Fibroblast of pulmonary artery (primary cell): ENCODE measurements around the gene THRAP3.

Source experiments
- DNase-seq: peaks from one replicate; pipeline ENCODE4 v3.0.0-alpha.2; 2010; ENCODE audit warnings: low read depth
- H3K4me3 ChIP-seq: replicated peaks from 2 replicates; pipeline ENCODE4 v1.5.1; 2011; ENCODE audit warnings: low read depth, mild to moderate bottlenecking, control low read depth, low read length, moderate library complexity
- TF ChIP-seq, protein P1 (sequence below): IDR thresholded peaks from 2 replicates; pipeline ENCODE4 v1.5.1; 2011; ENCODE audit warnings: mild to moderate bottlenecking, control low read depth, low read length, inconsistent platforms; ENCODE audit errors: missing control alignments

The THRAP3 gene

DNA sequence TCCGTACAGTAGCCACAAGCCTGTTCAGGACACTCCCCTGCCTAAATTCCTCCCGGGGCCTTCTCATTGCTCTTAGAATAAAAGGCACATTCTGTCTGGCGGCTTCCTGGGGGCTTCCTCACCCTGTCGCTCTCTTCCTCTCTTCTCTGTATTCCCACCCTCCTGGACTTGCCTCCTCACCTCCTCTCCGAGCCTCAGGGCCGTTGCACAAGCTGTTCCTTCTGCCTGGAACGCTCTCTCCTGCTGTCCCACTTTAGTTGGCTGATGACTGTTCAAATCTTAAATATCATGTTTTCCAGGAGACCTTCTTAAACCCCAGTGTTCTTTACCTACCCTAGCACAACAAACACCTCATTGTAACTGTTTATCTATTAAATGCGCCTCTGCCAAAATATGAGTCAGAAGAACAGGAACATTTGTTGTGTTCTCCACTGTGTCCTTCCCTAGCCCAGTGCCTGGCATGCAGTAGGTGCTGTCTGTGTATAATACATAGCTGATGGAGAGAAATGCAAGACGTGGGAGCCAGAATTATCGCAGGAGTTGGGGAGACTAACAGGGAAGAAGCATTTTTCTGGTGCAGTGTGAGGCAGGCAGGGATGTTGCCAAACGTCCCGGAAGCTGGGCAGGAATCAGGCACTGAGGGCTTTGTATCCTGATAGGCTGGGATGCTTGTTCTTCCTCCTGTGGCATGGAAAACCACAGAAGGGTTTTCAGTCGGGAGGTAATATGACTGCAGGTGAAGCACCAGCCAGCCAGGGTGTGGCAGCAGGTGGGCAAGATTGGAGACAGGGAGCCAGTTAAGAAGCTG, 24.1 kb upstream of the THRAP3 start:
- no peak overlapping the region for H3K4me3 ChIP-seq
- TF ChIP-seq, protein P1, sequence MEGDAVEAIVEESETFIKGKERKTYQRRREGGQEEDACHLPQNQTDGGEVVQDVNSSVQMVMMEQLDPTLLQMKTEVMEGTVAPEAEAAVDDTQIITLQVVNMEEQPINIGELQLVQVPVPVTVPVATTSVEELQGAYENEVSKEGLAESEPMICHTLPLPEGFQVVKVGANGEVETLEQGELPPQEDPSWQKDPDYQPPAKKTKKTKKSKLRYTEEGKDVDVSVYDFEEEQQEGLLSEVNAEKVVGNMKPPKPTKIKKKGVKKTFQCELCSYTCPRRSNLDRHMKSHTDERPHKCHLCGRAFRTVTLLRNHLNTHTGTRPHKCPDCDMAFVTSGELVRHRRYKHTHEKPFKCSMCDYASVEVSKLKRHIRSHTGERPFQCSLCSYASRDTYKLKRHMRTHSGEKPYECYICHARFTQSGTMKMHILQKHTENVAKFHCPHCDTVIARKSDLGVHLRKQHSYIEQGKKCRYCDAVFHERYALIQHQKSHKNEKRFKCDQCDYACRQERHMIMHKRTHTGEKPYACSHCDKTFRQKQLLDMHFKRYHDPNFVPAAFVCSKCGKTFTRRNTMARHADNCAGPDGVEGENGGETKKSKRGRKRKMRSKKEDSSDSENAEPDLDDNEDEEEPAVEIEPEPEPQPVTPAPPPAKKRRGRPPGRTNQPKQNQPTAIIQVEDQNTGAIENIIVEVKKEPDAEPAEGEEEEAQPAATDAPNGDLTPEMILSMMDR: no peak
- peak; percentile 86 for DNase-seq

DNA sequence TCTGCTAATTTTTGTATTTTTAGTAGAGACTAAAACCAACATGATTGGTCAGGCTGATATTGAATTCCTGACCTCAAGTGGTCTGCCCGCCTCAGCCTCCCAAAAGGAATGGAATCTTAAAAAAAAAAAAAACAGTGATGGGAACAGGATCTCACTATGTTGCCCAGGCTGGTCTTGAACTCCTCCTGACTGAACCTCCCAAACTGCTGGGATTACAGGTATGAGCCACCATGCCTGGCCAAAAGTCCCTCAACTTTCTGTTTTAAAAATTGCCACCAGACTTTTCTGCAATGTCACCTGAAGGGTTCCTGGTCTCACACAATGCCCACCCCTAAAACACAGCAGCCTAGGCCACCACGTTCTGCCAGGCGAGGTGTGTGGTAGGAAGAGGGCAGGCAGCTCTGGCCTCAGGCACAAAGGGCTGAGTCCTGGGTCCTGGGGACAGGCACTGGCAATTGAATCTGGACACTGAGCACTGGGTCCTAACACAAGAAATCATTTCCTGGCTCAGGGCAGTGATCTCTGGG, 21.2 kb upstream of the THRAP3 start:
- DNase-seq: no peak
- no peak overlapping the region for H3K4me3 ChIP-seq
- TF ChIP-seq, protein P1: no peak

DNA sequence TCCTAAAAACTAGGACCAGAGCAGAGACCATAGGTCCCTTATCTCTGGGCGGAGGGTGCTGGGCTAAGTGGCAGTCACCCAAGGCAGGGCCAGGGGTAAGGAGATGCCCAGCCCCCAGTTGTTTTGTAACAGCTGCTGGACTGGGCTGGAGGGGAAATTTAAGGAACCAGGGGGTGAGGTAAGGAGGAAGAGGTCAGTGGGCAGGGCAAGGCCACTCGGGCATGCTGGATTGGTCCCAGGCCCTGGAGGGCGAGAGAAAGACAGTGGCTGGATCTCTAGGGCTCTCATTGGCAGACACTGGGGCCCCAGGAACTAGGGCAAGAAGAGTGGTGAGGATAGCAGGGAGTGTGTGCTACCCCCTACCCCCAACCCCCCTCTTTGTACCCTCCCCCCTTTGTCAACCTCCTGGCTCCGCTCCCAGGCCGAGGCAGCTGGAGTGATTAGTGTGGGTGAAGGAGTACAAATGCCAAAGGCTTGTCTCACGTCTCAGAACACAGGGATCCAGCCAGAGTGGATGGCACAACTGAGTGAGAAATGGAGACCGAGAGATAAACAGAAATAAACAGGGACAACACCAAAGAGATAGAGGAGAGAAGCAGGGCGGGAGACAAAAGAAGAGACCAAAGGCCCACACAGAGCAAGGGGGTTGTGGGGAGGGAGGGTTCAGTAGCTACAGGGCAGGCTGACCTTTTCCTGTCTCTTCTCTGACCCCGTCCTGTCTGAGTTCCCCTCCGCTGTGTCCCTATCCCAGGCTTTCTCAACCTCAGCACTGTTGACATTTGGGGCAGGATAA, 20.5 kb upstream of the THRAP3 start:
- H3K4me3 ChIP-seq: no peak overlapping the region
- TF ChIP-seq, protein P1: no peak
- peak; percentile 77 for DNase-seq

DNA sequence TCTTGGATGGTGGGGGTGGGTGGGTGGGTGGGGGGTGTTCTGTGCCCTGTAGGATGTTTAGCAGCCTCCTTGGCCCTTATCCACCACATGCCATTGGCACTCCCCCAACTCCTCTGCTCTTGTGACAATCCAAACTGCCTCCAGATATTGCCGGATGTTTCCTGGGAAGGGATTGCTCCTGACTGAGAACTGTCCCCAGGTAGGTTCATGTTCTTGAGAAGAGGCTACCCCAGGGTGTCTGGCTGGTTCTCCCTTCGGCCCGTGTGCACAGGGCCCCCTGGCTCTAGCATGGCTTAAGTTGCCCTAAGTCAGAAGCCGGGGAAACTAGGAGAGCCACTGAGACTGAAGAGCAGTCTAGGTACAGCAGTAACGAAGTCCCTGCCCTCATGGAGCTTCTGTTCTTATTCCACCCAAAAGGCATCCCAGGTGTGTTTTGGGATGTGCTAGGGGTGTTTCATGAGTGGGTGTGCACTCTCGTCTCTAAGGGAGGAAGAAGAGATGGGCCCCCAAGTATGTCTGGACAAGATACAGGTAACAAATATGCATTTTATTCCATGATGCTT, 19.8 kb upstream of the THRAP3 start:
- TF ChIP-seq, protein P1: no peak
- H3K4me3 ChIP-seq: no peak overlapping the region
- peak; percentile 56 for DNase-seq

DNA sequence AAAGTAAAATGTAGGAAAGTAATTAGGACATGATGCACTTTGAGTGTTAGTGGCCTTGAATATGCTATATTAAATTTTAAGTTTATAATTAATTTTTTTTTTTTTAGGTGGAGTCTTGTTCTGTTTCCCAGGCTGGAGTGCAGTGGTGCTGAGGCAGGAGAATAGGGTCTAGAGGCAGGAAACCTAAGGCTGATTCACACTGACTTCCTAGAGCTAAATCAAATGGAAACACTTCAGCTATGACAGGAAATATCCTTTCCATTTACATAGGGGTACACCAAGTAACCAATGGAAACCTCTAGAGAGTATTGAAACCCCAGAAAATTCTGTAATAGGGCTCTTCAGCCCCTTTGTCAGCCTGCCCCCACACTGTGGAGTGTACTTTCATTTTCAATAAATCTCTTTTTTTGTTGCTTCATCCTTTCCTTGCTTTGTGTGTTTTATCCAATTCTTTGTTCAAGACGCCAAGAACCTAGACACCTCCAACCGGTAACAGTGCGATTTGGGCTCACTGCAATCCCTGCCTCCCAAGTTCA, 17.9 kb upstream of the THRAP3 start:
- DNase-seq: no peak
- TF ChIP-seq, protein P1: no peak

DNA sequence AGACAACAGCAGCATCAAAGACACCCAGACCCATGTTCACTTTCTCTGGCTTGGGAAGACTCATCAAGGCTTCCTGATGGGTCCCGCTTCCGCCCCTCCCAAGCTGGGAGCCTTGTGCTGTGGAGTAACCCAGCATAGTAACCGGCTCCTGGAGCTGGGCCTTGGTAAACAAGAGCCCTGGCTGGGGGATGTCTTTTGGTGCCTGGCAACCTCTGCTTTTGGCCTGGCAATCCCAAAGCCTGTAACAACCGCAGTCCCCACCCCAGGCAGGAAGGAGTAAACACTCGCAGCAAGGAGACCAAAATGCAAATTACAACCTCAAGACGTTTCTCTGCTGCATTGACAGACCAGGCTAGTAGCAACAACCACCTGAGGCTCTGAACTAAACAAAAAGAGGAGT, 16.9 kb upstream of the THRAP3 start:
- DNase-seq: peak; percentile 72
- H3K4me3 ChIP-seq: no peak overlapping the region
- TF ChIP-seq, protein P1: no peak

More for the DNA sequence above, 17.9 kb upstream of the THRAP3 start:
- H3K4me3 ChIP-seq: no peak overlapping the region
